ENCODE results near the gene CIT.

CIT gene

GRCh38 chr12:119693511-119693910 is 183.6 kb downstream of the CIT start:
- Histone ChIP-seq H3K4me3 (ENCODE audit: insufficient read length, low read depth) (no peak overlapping the region), H3K27me3 (ENCODE audit: insufficient read depth, insufficient read length) (no peaks in the 10 kb centered on the region), H3K36me3 (ENCODE audit: insufficient read depth, insufficient read length, low read length) (peaks cover 50% of the 10 kb centered on the region), H3K9me3 (ENCODE audit: insufficient read depth, low read length) (no peaks in the 10 kb centered on the region), H3K4me1 (ENCODE audit: insufficient read depth, insufficient read length) (peaks cover 5% of the 10 kb centered on the region), H3K9ac (ENCODE audit: insufficient read length, low read depth) (no peak overlapping the region)
- TF ChIP-seq YY1 (IDR thresholded peaks at IDR 0.05; ENCODE audit: insufficient read depth, insufficient read length) (no peak), ZNF274 (IDR thresholded peaks at IDR 0.05; ENCODE audit: low read depth, low read length) (no peak), SUZ12 (IDR thresholded peaks at IDR 0.05; ENCODE audit: extremely low read depth, insufficient read depth, insufficient read length) (no peak)
- no peak for DNase-seq (ENCODE audit: low read depth, low spot score)

- Histone ChIP-seq H3K4me1 (ENCODE audit: insufficient read depth, insufficient read length) (peaks cover 5% of the 10 kb centered on the region), H3K36me3 (ENCODE audit: insufficient read depth, insufficient read length, low read length) (peaks cover 53% of the 10 kb centered on the region), H3K9me3 (ENCODE audit: insufficient read depth, low read length) (no peaks in the 10 kb centered on the region), H3K4me3 (ENCODE audit: insufficient read length, low read depth) (no peak overlapping the region), H3K9ac (ENCODE audit: insufficient read length, low read depth) (no peak overlapping the region), H3K27me3 (ENCODE audit: insufficient read depth, insufficient read length) (no peaks in the 10 kb centered on the region)
- no peak for DNase-seq (ENCODE audit: low read depth, low spot score)
- TF ChIP-seq ZNF274 (IDR thresholded peaks at IDR 0.05; ENCODE audit: low read depth, low read length) (no peak), SUZ12 (IDR thresholded peaks at IDR 0.05; ENCODE audit: extremely low read depth, insufficient read depth, insufficient read length) (no peak), YY1 (IDR thresholded peaks at IDR 0.05; ENCODE audit: insufficient read depth, insufficient read length) (no peak)
Observed at GRCh38 chr12:119692997-119693396, 184.1 kb downstream of the CIT start.

GRCh38 chr12:119692410-119692809 is 184.7 kb downstream of the CIT start:
- no peak overlapping the region for H3K9ac ChIP-seq (ENCODE audit: insufficient read length, low read depth)
- no peaks in the 10 kb centered on the region for H3K9me3 ChIP-seq (ENCODE audit: insufficient read depth, low read length)
- DNase-seq (ENCODE audit: low read depth, low spot score), result no peak
- no peaks in the 10 kb centered on the region for H3K27me3 ChIP-seq (ENCODE audit: insufficient read depth, insufficient read length)
- TF ChIP-seq YY1 (IDR thresholded peaks at IDR 0.05; ENCODE audit: insufficient read depth, insufficient read length), result no peak
- no peak overlapping the region for H3K4me3 ChIP-seq (ENCODE audit: insufficient read length, low read depth)
- H3K36me3 ChIP-seq (ENCODE audit: insufficient read depth, insufficient read length, low read length), result peaks cover 53% of the 10 kb centered on the region
- H3K4me1 ChIP-seq (ENCODE audit: insufficient read depth, insufficient read length), result peaks cover 3% of the 10 kb centered on the region

GRCh38 chr12:119691202-119691810 is 185.8 kb downstream of the CIT start:
- DNase-seq (ENCODE audit: low read depth, low spot score), result no peak
- peaks cover 55% of the 10 kb centered on the region for H3K36me3 ChIP-seq (ENCODE audit: insufficient read depth, insufficient read length, low read length)

GRCh38 chr12:119689935-119690500 is 187.1 kb downstream of the CIT start:
- H3K36me3 ChIP-seq (ENCODE audit: insufficient read depth, insufficient read length, low read length), result peaks cover 57% of the 10 kb centered on the region
- peaks cover 5% of the 10 kb centered on the region for H3K4me1 ChIP-seq (ENCODE audit: insufficient read depth, insufficient read length)
- H3K9me3 ChIP-seq (ENCODE audit: insufficient read depth, low read length), result no peaks in the 10 kb centered on the region
- H3K27me3 ChIP-seq (ENCODE audit: insufficient read depth, insufficient read length), result no peaks in the 10 kb centered on the region
- TF ChIP-seq SUZ12 (IDR thresholded peaks at IDR 0.05; ENCODE audit: extremely low read depth, insufficient read depth, insufficient read length) (no peak), ZNF274 (IDR thresholded peaks at IDR 0.05; ENCODE audit: low read depth, low read length) (no peak), YY1 (IDR thresholded peaks at IDR 0.05; ENCODE audit: insufficient read depth, insufficient read length) (no peak)
- DNase-seq (ENCODE audit: low read depth, low spot score), result no peak
- no peak overlapping the region for H3K9ac ChIP-seq (ENCODE audit: insufficient read length, low read depth)
- no peak overlapping the region for H3K4me3 ChIP-seq (ENCODE audit: insufficient read length, low read depth)

More at GRCh38 chr12:119691202-119691810, 185.8 kb downstream of the CIT start:
- H3K27me3 ChIP-seq (ENCODE audit: insufficient read depth, insufficient read length), result no peaks in the 10 kb centered on the region
- no peak overlapping the region for H3K4me3 ChIP-seq (ENCODE audit: insufficient read length, low read depth)
- H3K4me1 ChIP-seq (ENCODE audit: insufficient read depth, insufficient read length), result peaks cover 5% of the 10 kb centered on the region
- no peaks in the 10 kb centered on the region for H3K9me3 ChIP-seq (ENCODE audit: insufficient read depth, low read length)
- no peak overlapping the region for H3K9ac ChIP-seq (ENCODE audit: insufficient read length, low read depth)
- TF ChIP-seq YY1 (IDR thresholded peaks at IDR 0.05; ENCODE audit: insufficient read depth, insufficient read length), result no peak
- TF ChIP-seq SUZ12 (IDR thresholded peaks at IDR 0.05; ENCODE audit: extremely low read depth, insufficient read depth, insufficient read length), result no peak
- TF ChIP-seq ZNF274 (IDR thresholded peaks at IDR 0.05; ENCODE audit: low read depth, low read length), result no peak

GRCh38 chr12:119687879-119688278 is 189.2 kb downstream of the CIT start:
- H3K9ac ChIP-seq (ENCODE audit: insufficient read length, low read depth), result no peak overlapping the region
- H3K4me1 ChIP-seq (ENCODE audit: insufficient read depth, insufficient read length), result peaks cover 5% of the 10 kb centered on the region
- TF ChIP-seq YY1 (IDR thresholded peaks at IDR 0.05; ENCODE audit: insufficient read depth, insufficient read length) (no peak), ZNF274 (IDR thresholded peaks at IDR 0.05; ENCODE audit: low read depth, low read length) (no peak), SUZ12 (IDR thresholded peaks at IDR 0.05; ENCODE audit: extremely low read depth, insufficient read depth, insufficient read length) (no peak)
- no peak for DNase-seq (ENCODE audit: low read depth, low spot score)
- H3K4me3 ChIP-seq (ENCODE audit: insufficient read length, low read depth), result no peak overlapping the region
- H3K9me3 ChIP-seq (ENCODE audit: insufficient read depth, low read length), result no peaks in the 10 kb centered on the region
- H3K27me3 ChIP-seq (ENCODE audit: insufficient read depth, insufficient read length), result no peaks in the 10 kb centered on the region
- peaks cover 51% of the 10 kb centered on the region for H3K36me3 ChIP-seq (ENCODE audit: insufficient read depth, insufficient read length, low read length)

GRCh38 chr12:119687406-119687805 is 189.7 kb downstream of the CIT start:
- DNase-seq (ENCODE audit: low read depth, low spot score), result no peak
- Histone ChIP-seq H3K27me3 (ENCODE audit: insufficient read depth, insufficient read length) (no peaks in the 10 kb centered on the region), H3K9ac (ENCODE audit: insufficient read length, low read depth) (no peak overlapping the region), H3K4me1 (ENCODE audit: insufficient read depth, insufficient read length) (peaks cover 5% of the 10 kb centered on the region), H3K36me3 (ENCODE audit: insufficient read depth, insufficient read length, low read length) (peaks cover 51% of the 10 kb centered on the region), H3K4me3 (ENCODE audit: insufficient read length, low read depth) (no peak overlapping the region), H3K9me3 (ENCODE audit: insufficient read depth, low read length) (no peaks in the 10 kb centered on the region)
- no peak for TF ChIP-seq YY1 (IDR thresholded peaks at IDR 0.05; ENCODE audit: insufficient read depth, insufficient read length)
- TF ChIP-seq SUZ12 (IDR thresholded peaks at IDR 0.05; ENCODE audit: extremely low read depth, insufficient read depth, insufficient read length), result no peak
- no peak for TF ChIP-seq ZNF274 (IDR thresholded peaks at IDR 0.05; ENCODE audit: low read depth, low read length)
